PC-9 (cell line): ENCODE results near the gene NUDT7. TPM values are rescaled to one million over a fixed set of nuclear protein-coding genes. Genes with fewer than 3 reads are reported as not detected.

Experiments used
- BruUV-seq: library from RNA; stranded (reverse); fragments of 400-500 nt; replicated peaks from 2 replicates; lab custom pipeline; 2021; lab: Mats Ljungman, UMichigan
- CTCF ChIA-PET: fragments of 300-600 bp; sonication (Branson Sonifier 250); formaldehyde crosslinking; loops from one replicate; lab custom pipeline; 2022; ENCODE audit warnings: antibody characterized with exemption; lab: Charles Lee
- POLR2A ChIA-PET: fragments of 300-600 bp; sonication (Branson Sonifier 250); formaldehyde crosslinking; loops from one replicate; lab custom pipeline; 2022; ENCODE audit warnings: antibody characterized with exemption; ENCODE audit not compliant: unreplicated experiment; lab: Charles Lee
- DNase-seq, 2 experiments: peaks; one replicate each; pipeline versions ENCODE4 v3.0.0 to v3.0.0-alpha.2; 2015 to 2022; ENCODE audit warnings: mixed read lengths in 1 of 2
- H2AFZ ChIP-seq: fragments of 200-600 bp; sonication (generic); 2 replicates; pipeline ENCODE4 v1.8.1; 2017; ENCODE audit warnings: antibody characterized with exemption
- H3F3A ChIP-seq: fragments of 200-600 bp; sonication (generic); 2 replicates; pipeline ENCODE4 v1.8.1; 2017; ENCODE audit warnings: antibody characterized with exemption, mild to moderate bottlenecking, low read depth; ENCODE audit not compliant: insufficient read depth
- H3K27ac ChIP-seq: fragments of 200-600 bp; sonication (generic); 2 replicates; pipeline ENCODE4 v1.6.1; 2016; ENCODE audit warnings: mixed run types
- H3K27me3 ChIP-seq: fragments of 200-600 bp; sonication (generic); 2 replicates; pipeline ENCODE4 v1.6.1; 2016; ENCODE audit warnings: low read depth, mixed run types; ENCODE audit not compliant: insufficient read depth
- H3K36me3 ChIP-seq: fragments of 200-600 bp; sonication (generic); 2 replicates; pipeline ENCODE4 v1.6.1; 2016; ENCODE audit warnings: low read depth, mixed run types
- H3K4me1 ChIP-seq: fragments of 200-600 bp; sonication (generic); replicated peaks from 2 replicates; pipeline ENCODE4 v1.6.1; 2016; ENCODE audit warnings: mixed run types; ENCODE audit not compliant: insufficient read depth
- H3K4me2 ChIP-seq: fragments of 200-600 bp; sonication (generic); 2 replicates; pipeline ENCODE4 v1.6.1; 2017; ENCODE audit warnings: mixed run types
- H3K4me3 ChIP-seq: fragments of 200-600 bp; sonication (generic); 2 replicates; pipeline ENCODE4 v1.6.1; 2016; ENCODE audit warnings: mixed run types
- H3K79me2 ChIP-seq: fragments of 200-600 bp; sonication (generic); 2 replicates; pipeline ENCODE4 v1.6.1; 2017; ENCODE audit warnings: low read depth, mixed run types
- H3K9me2 ChIP-seq: fragments of 200-600 bp; sonication (generic); 2 replicates; pipeline ENCODE4 v1.8.1; 2017; ENCODE audit warnings: mild to moderate bottlenecking; ENCODE audit not compliant: insufficient read depth
- H3K9me3 ChIP-seq: fragments of 200-600 bp; sonication (generic); 2 replicates; pipeline ENCODE4 v1.8.1; 2016; ENCODE audit warnings: low read depth; ENCODE audit not compliant: insufficient read depth
- H4K20me1 ChIP-seq: fragments of 200-600 bp; sonication (generic); 2 replicates; pipeline ENCODE4 v1.8.1; 2017; ENCODE audit not compliant: insufficient read depth
- CTCF ChIP-seq: fragments of 200-600 bp; sonication (generic); conservative IDR thresholded peaks from 2 replicates; pipeline ENCODE4 v1.6.1; 2017; ENCODE audit warnings: mixed run types, antibody characterized with exemption, mild to moderate bottlenecking, moderate library complexity
- EZH2 ChIP-seq: fragments of 200-600 bp; sonication (generic); IDR thresholded peaks from 2 replicates; pipeline ENCODE4 v1.8.0; 2017; ENCODE audit warnings: antibody characterized with exemption, low read depth
- intact Hi-C: fragments of 100-400 bp; cut with micrococcal nuclease; formaldehyde crosslinking; loops from one replicate; pipeline ENCODE4 v1.10.0; 2022; ENCODE audit not compliant: unreplicated experiment
- total RNA-seq: library from RNA; stranded (reverse); gene quantifications from 2 replicates; pipeline ENCODE4 v1.2.3, GENCODE V29; 2021

The NUDT7 gene
- total RNA-seq, 1 experiment from 2014 or later: not detected

GRCh38 chr16:77788181-77789084 is 66.1 kb downstream of the NUDT7 start, which contains the start of gene VAT1L:
VAT1L (plus strand) TSS chr16:77788564; CDS start chr16:77788683, 119 bp downstream.
- no peak for DNase-seq
- Histone ChIP-seq H3K9me2 (no peaks in the 10 kb centered on the region), H3F3A (no peaks in the 10 kb centered on the region), H3K36me3 (no peaks in the 10 kb centered on the region), H3K4me2 (no peak within 1 kb of the TSS), H3K27me3 (peaks cover 42% of the 10 kb centered on the region), H2AFZ (no peak within 1 kb of the TSS), H3K79me2 (no peaks in the 10 kb centered on the region), H3K4me1 (no peaks in the 10 kb centered on the region), H3K9me3 (no peaks in the 10 kb centered on the region), H3K4me3 (no peak within 1 kb of the TSS), H3K27ac (no peak within 1 kb of the TSS), H4K20me1 (no peaks in the 10 kb centered on the region; the same call in 1 of the 2 replicates)
- ChIA-PET CTCF (no interaction called here), POLR2A (no interaction called here)
- no TSS peak for BruUV-seq
- TF ChIP-seq CTCF (no peak), EZH2 (no peak)
- intact Hi-C loops: no loop called here

GRCh38 chr16:77789085-77790008 is 67.0 kb downstream of the NUDT7 start:
- Histone ChIP-seq H3K27me3 (peaks cover 42% of the 10 kb centered on the region), H2AFZ (no peak overlapping the region), H3K4me1 (no peaks in the 10 kb centered on the region), H3K27ac (no peak overlapping the region), H4K20me1 (no peaks in the 10 kb centered on the region; the same call in 1 of the 2 replicates), H3F3A (no peaks in the 10 kb centered on the region), H3K9me3 (no peaks in the 10 kb centered on the region), H3K4me3 (no peak overlapping the region), H3K79me2 (no peaks in the 10 kb centered on the region), H3K9me2 (no peaks in the 10 kb centered on the region), H3K4me2 (no peak overlapping the region), H3K36me3 (no peaks in the 10 kb centered on the region)
- intact Hi-C loops: no loop called here
- CTCF ChIA-PET: no interaction called here
- no TSS peak for BruUV-seq
- DNase-seq: no peak
- TF ChIP-seq CTCF (no peak), EZH2 (no peak)
- POLR2A ChIA-PET: no interaction called here

GRCh38 chr16:77790009-77790372 is 67.7 kb downstream of the NUDT7 start:
- BruUV-seq: no TSS peak
- ChIA-PET POLR2A (no interaction called here), CTCF (interaction anchor here (0.7 kb wide), 1 partner anchor 1451 kb away, joined by 3 read pairs; no protein-coding TSS in a partner anchor)
- Histone ChIP-seq H3K27me3 (peaks cover 42% of the 10 kb centered on the region), H3K4me3 (no peak overlapping the region), H3K27ac (no peak overlapping the region), H3F3A (no peaks in the 10 kb centered on the region), H2AFZ (no peak overlapping the region), H3K4me1 (no peaks in the 10 kb centered on the region), H3K9me2 (no peaks in the 10 kb centered on the region), H4K20me1 (no peaks in the 10 kb centered on the region; the same call in 1 of the 2 replicates), H3K36me3 (no peaks in the 10 kb centered on the region), H3K9me3 (no peaks in the 10 kb centered on the region), H3K4me2 (no peak overlapping the region), H3K79me2 (no peaks in the 10 kb centered on the region)
- no peak for DNase-seq
- no peak for TF ChIP-seq EZH2
- TF ChIP-seq CTCF: no peak
- intact Hi-C loops: no loop called here
